Measurements from ENCODE around the gene ATP5ME.
"Not testable (repeated sequence)": the region's sequence is repeated elsewhere in the genome, so short reads cannot be mapped to it uniquely, and the experiment has no call there.

Gene ATP5ME

GRCh38 chr4:704971-705277 lies 30.8 kb upstream of the ATP5ME start:
- no peak for DNase-seq

GRCh38 chr4:704198-704891 lies 30.3 kb upstream of the ATP5ME start:
- DNase-seq = no peak

- DNase-seq = no peak
Observed at GRCh38 chr4:703336-704197, 29.5 kb upstream of the ATP5ME start.

GRCh38 chr4:702618-703048 lies 28.6 kb upstream of the ATP5ME start:
- no peak for DNase-seq

GRCh38 chr4:700587-701264 lies 26.6 kb upstream of the ATP5ME start:
- DNase-seq = no peak

GRCh38 chr4:699816-700580 lies 25.9 kb upstream of the ATP5ME start:
- no peak for DNase-seq

- not testable (repeated sequence) for DNase-seq
Observed at GRCh38 chr4:694341-694940, 20.4 kb upstream of the ATP5ME start.

- DNase-seq = no peak
Observed at GRCh38 chr4:692771-693554, 18.9 kb upstream of the ATP5ME start.

- no peak for DNase-seq
Observed at GRCh38 chr4:689723-690122, 15.6 kb upstream of the ATP5ME start.

- no peak for DNase-seq
Observed at GRCh38 chr4:688854-689681, 15.0 kb upstream of the ATP5ME start, which contains the start of gene SLC49A3. Gene SLC49A3, minus strand, starts transcription at chr4:689151. Its CDS starts 24 bp downstream, at chr4:689127.

- no peak for DNase-seq
Observed at GRCh38 chr4:687971-688853, 14.1 kb upstream of the ATP5ME start.

- peak; percentile 88 for DNase-seq
Observed at GRCh38 chr4:687048-687970, 13.2 kb upstream of the ATP5ME start.

- DNase-seq = no peak
Observed at GRCh38 chr4:686413-687040, 12.5 kb upstream of the ATP5ME start.

- no peak for DNase-seq
Observed at GRCh38 chr4:685679-686412, 11.8 kb upstream of the ATP5ME start.

- DNase-seq = no peak
Observed at GRCh38 chr4:684623-685327, 10.7 kb upstream of the ATP5ME start.

GRCh38 chr4:683982-684622 lies 10.0 kb upstream of the ATP5ME start:
- DNase-seq = peak; percentile 19
